ENCODE results near the gene PAPPA2.

- TF ChIP-seq CTCF (conservative IDR thresholded peaks at IDR 0.05; ENCODE audit: low read length) (no peak), EZH2phosphoT487 (IDR thresholded peaks at IDR 0.05; ENCODE audit: borderline replicate concordance, low read depth, low read length) (no peak)
Observed at GRCh38 chr1:176775378-176775777, 312.4 kb downstream of the PAPPA2 start.

All from OCI-LY7 (cell line).